Colon (tissue), 2 donors: ENCODE data around the gene LPP.
"Not testable (repeated sequence)": the region's sequence is repeated elsewhere in the genome, so short reads cannot be mapped to it uniquely, and the experiment has no call there.

Experiments
- FAIRE-seq: peaks from 2 replicates; lab custom pipeline; 2012; peaks lifted over from hg19 to GRCh38; lab: Jason Lieb, UNC
- donor health status: control.
- donor health status: control.

Gene LPP

GRCh38 chr3:188439080-188439479 lies 285.1 kb downstream of the LPP start:
- FAIRE-seq, result no peak

GRCh38 chr3:188440340-188440972 lies 286.5 kb downstream of the LPP start:
- FAIRE-seq, result no peak

DNA sequence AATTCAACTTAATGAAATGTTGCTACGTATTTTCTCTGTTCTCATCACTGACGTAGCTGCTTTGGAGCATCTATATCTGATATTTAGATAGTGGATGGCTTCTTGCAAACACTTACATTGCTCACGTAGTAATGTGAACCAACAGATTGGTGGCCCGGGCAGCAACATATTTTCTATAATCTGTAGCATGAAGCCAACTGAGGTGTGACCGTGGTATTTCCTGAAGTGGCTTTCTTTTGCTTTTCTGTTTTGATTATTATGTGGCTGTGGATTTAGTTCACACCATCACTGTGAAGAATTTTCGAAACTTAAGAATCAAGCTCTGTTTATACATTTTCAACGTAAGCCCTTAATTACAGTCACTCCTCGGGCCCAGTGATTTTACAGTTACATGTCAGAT lies 288.5 kb downstream of the LPP start:
- FAIRE-seq, result no peak

DNA sequence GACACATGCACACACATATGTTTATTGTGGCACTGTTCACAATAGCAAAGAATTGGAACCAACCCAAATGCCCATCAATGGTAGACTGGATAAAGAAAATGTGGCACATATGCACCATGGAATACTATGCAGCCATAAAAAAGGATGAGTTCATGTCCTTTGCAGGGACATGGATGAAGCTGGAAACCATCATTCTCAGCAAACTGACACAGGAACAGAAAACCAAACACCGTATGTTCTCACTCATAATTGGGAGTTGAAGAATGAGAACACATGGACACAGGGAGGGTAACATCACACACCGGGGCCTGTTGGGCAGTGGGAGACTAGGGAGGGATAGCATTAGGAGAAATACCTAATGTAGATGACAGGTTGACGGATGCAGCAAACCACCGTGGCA lies 291.2 kb downstream of the LPP start:
- not testable (repeated sequence) for FAIRE-seq

DNA sequence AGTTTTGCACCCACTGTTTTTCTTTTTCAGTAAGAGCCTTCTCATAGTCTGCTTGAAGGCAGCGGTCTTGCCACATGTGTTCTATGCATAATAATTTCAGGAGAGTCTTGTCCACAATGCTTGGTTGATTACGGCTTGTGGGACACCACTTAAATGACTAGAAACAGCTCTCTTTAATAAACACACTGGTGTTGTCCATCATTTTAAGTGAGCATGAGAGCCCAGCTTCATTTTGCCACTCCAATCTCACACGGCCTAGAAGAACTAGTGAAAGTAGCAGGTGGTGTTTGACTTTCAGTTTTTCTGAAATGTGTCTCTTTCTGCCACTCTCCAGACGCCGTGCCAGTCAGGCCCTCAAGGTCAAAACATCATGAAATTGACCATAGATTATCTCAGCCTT lies 292.1 kb downstream of the LPP start:
- FAIRE-seq, result no peak

- no peak for FAIRE-seq
These were observed 292.8 kb downstream of the LPP start for GRCh38 chr3:188446766-188447165.

- FAIRE-seq, result no peak
These were observed 294.9 kb downstream of the LPP start for GRCh38 chr3:188448813-188449212.

DNA sequence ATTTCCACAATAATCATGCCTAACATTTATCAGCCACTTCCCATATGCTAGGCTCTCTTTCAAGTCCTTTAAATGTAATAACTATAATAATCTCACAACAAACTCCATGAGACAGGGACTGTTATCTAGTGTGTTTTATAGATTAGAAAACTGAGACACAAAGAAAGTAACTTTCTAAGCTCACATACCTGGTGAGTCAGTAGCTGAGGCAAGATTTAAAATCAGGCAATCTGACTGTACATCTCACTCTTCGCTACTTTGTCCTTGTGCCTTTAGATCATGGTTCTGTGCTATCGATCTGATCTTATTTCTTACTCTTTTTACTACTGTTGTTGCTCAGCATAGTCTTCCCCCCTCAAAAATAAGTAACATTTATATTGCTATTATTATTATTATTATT lies 295.5 kb downstream of the LPP start:
- no peak for FAIRE-seq

GRCh38 chr3:188452158-188452772 lies 298.3 kb downstream of the LPP start:
- FAIRE-seq, result no peak

DNA sequence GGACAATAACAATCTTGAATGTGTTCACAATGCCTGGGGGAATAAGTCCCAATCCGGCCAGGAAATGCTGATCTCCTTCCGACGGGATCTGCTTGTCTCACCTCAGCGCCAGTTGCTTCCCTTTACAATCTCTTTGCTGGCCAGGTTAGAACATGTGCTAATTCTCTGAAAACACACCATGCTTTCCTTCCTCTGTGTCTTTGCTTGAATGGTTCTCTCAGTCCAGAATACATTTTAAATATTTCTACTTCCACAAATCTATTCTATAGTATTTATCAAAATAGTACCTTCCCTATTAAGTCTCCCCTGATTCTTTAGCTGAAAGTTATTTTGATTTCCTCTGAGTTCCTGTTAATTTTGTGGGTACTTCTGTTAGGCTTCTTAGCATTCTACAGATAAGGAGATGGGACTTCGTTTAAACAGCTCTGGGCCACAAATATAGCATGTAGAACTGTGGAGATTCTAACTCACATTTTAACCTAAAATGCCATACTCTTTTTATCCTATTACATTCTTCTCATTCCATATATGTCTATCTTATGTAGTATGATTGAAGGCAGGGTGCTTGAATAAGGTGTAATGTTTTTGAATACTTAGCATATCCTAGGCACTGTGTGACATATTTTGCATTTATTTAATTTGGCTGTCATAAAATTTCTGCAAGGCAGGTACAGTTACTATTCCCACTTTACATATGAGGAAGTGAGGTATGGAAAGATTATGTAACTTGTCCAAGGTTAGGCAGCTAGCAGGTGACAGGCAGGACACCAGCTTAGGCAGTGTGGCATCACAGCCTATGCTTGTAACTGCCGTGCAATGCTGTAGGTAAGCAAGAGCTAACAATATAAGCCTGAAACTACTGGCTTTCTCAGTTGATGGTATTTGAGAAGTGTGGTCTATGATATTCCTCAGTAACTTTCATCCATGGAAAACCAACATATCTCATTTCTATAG lies 299.8 kb downstream of the LPP start:
- no peak for FAIRE-seq

GRCh38 chr3:188455748-188456147 lies 301.8 kb downstream of the LPP start:
- FAIRE-seq, result no peak

GRCh38 chr3:188458756-188459155 lies 304.8 kb downstream of the LPP start:
- no peak for FAIRE-seq

DNA sequence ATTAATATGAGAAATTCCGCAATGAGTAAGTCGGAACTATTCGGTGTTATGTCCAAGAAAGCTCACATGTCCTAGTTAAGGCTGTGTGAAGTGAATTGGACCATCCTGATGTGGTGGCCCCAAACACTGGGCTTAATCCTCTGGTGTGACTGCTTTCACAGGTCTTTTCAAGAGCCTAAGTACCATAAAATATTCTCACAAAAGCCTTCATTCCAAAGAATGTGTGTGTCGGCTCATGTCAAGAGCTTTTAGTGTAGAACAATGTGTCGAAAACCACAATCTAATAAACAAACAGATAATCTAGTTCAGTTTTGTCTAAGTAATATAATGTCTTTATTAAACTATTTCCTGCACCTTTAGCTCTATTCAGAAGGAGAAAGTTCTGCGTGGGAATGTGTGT lies 311.4 kb downstream of the LPP start:
- FAIRE-seq, result no peak

- no peak for FAIRE-seq
These were observed 314.2 kb downstream of the LPP start for GRCh38 chr3:188468196-188468595.

- no peak for FAIRE-seq
These were observed 314.7 kb downstream of the LPP start for GRCh38 chr3:188468662-188469061.

- no peak for FAIRE-seq
These were observed 315.4 kb downstream of the LPP start for GRCh38 chr3:188469228-188469885.

GRCh38 chr3:188470508-188471130 lies 316.7 kb downstream of the LPP start:
- FAIRE-seq, result no peak

GRCh38 chr3:188471723-188472122 lies 317.8 kb downstream of the LPP start:
- no peak for FAIRE-seq

DNA sequence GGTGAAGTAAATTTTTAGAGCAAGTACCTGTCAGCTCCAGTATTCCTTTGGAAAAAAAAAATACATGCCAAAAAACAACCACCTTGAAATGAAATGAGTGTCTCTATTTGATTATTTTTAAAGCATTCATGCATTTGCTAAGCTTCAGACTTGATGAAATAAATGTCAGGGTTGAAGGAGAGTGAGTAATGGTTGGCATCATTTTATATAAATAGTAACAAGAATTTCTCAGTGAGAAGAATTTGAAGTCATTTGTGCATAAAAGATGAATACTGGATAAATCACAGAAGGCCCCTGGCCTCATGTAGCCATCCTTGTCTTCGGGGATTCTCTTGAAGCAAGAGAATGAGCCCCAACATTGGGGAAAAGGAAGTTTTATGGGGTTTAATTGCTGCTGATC lies 318.4 kb downstream of the LPP start:
- no peak for FAIRE-seq

DNA sequence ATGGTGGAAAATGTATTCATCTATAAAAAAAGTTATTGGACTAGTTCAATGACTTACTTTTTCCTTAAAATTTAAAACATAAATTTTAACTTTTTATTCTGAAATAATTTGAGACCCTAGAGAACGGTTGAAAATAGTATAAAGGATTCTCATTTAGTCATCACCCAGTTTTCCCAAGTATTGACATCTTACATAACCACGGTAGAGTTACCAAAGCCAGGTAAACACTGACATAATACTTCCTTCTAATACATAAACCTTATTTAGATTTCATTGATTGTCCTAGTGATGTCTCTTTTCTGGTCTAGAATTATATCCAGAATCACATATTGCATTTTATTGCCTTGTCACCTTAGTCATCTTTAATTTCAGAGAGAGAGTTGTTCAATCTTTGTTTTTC lies 319.1 kb downstream of the LPP start:
- FAIRE-seq, result no peak

- no peak for FAIRE-seq
These were observed 319.8 kb downstream of the LPP start for GRCh38 chr3:188473591-188474288.

DNA sequence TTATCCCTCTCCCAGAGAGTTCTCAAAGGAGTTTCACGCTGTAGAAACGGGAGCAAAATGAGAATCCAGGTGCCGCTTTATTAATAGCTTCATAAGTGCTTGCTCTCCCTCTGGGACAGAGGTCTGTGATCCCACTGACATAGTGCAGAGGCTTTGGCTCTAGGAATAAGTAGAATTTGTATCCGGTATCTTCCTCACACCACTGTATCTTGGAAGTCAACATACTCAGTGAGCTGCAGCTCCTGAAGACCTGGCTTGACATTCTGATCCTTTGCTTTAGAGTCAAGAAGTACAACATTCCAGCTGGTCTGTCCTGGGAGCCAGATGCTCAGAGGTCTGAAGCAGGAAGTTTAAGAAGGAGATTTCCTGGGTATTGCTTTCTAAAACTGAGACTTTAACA lies 323.0 kb downstream of the LPP start:
- no peak for FAIRE-seq
